WTC11 (cell line): ENCODE measurements around the gene PCAT6. TPM values are rescaled to one million over a fixed set of nuclear protein-coding genes. Genes with fewer than 3 reads are reported as not detected.
"Not testable (repeated sequence)": the region's sequence is repeated elsewhere in the genome, so short reads cannot be mapped to it uniquely, and the experiment has no call there.

Experiments used
- ATAC-seq: fragments of 200-7000 bp; cut with Tn5 transposase; 2 replicates; pipeline ENCODE4 v1.10.0; 2021; ENCODE audit warnings: mild to moderate bottlenecking, moderate library complexity
- CTCF ChIA-PET: fragments of 300-600 bp; sonication (Branson Sonifier 250); formaldehyde crosslinking; loops from one replicate; lab custom pipeline; 2021; ENCODE audit warnings: antibody characterized with exemption; lab: Charles Lee
- POLR2A ChIA-PET: fragments of 350-600 bp; sonication (Branson Sonifier 250); formaldehyde crosslinking; loops from one replicate; lab custom pipeline; 2021; ENCODE audit warnings: antibody characterized with exemption; lab: Charles Lee
- DNase-seq: peaks from one replicate; pipeline ENCODE4 v3.0.0; 2021; ENCODE audit warnings: low spot score
- H3K27ac Mint-ChIP-seq: 2 replicates; pipeline ENCODE4 v1.8.0; 2021; ENCODE audit warnings: mixed read lengths
- H3K27me3 Mint-ChIP-seq: 2 replicates; pipeline ENCODE4 v1.8.0; 2021; ENCODE audit warnings: low read depth, mild to moderate bottlenecking, moderate library complexity, mixed read lengths
- H3K36me3 Mint-ChIP-seq: 2 replicates; pipeline ENCODE4 v1.8.0; 2021; ENCODE audit warnings: mixed read lengths
- H3K4me1 Mint-ChIP-seq: 2 replicates; pipeline ENCODE4 v1.8.0; 2022; ENCODE audit warnings: mixed read lengths
- H3K4me3 Mint-ChIP-seq: 2 replicates; pipeline ENCODE4 v1.8.0; 2021; ENCODE audit warnings: mild to moderate bottlenecking, moderate library complexity, mixed read lengths
- H3K9me3 Mint-ChIP-seq: 2 replicates; pipeline ENCODE4 v1.8.0; 2021; ENCODE audit warnings: mixed read lengths
- CBFB ChIP-seq: sonication (generic); formaldehyde crosslinking; IDR thresholded peaks from 2 replicates; pipeline ENCODE4 v1.8.1; 2022; ENCODE audit warnings: mild to moderate bottlenecking, low read depth, missing genetic modification reagents
- E2F1 ChIP-seq: sonication (generic); formaldehyde crosslinking; IDR thresholded peaks from 2 replicates; pipeline ENCODE4 v1.8.0; 2022; ENCODE audit warnings: mild to moderate bottlenecking, missing genetic modification reagents
- ERG ChIP-seq: fragments of 250-450 bp; sonication (Bioruptor Pico); IDR thresholded peaks from 2 replicates; pipeline ENCODE4 v1.8.0; 2021; ENCODE audit warnings: mild to moderate bottlenecking
- ETV6 ChIP-seq: sonication (generic); formaldehyde crosslinking; IDR thresholded peaks from 2 replicates; pipeline ENCODE4 v1.8.1; 2022; ENCODE audit warnings: mild to moderate bottlenecking, missing genetic modification reagents
- FOXJ3 ChIP-seq: sonication (generic); formaldehyde crosslinking; IDR thresholded peaks from 2 replicates; pipeline ENCODE4 v1.9.0; 2021; ENCODE audit warnings: missing genetic modification reagents, mild to moderate bottlenecking, borderline replicate concordance
- FOXK1 ChIP-seq: sonication (generic); formaldehyde crosslinking; IDR thresholded peaks from 2 replicates; pipeline ENCODE4 v1.8.0; 2022; ENCODE audit warnings: mild to moderate bottlenecking, moderate library complexity, missing genetic modification reagents
- MYBL2 ChIP-seq: sonication (generic); formaldehyde crosslinking; IDR thresholded peaks from 2 replicates; pipeline ENCODE4 v1.8.1; 2023; ENCODE audit warnings: mild to moderate bottlenecking, moderate library complexity, missing genetic modification reagents
- NFYB ChIP-seq: sonication (generic); formaldehyde crosslinking; conservative IDR thresholded peaks from 2 replicates; pipeline ENCODE4 v1.8.0; 2022; ENCODE audit warnings: low read depth, missing genetic modification reagents
- OVOL2 ChIP-seq: fragments of 250-450 bp; sonication (Bioruptor Pico); IDR thresholded peaks from 2 replicates; pipeline ENCODE4 v1.9.0; 2021; ENCODE audit warnings: mild to moderate bottlenecking, borderline replicate concordance
- PRDM15 ChIP-seq: sonication (generic); formaldehyde crosslinking; IDR thresholded peaks from 2 replicates; pipeline ENCODE4 v1.8.0; 2022; ENCODE audit warnings: missing genetic modification reagents
- SOX15 ChIP-seq: fragments of 250-450 bp; sonication (Bioruptor Pico); IDR thresholded peaks from 2 replicates; pipeline ENCODE4 v1.9.0; 2021; ENCODE audit warnings: mild to moderate bottlenecking
- STAT6 ChIP-seq: sonication (generic); formaldehyde crosslinking; conservative IDR thresholded peaks from 2 replicates; pipeline ENCODE4 v1.8.1; 2023; ENCODE audit warnings: mild to moderate bottlenecking, low read depth, missing genetic modification reagents, moderate library complexity
- TEAD1 ChIP-seq: sonication (generic); formaldehyde crosslinking; IDR thresholded peaks from 2 replicates; pipeline ENCODE4 v1.8.0; 2022; ENCODE audit warnings: mild to moderate bottlenecking, missing genetic modification reagents
- ZMAT4 ChIP-seq: fragments of 250-450 bp; sonication (Bioruptor Pico); IDR thresholded peaks from 2 replicates; pipeline ENCODE4 v1.9.0; 2021; ENCODE audit warnings: mild to moderate bottlenecking
- ZNF121 ChIP-seq: sonication (generic); formaldehyde crosslinking; IDR thresholded peaks from 2 replicates; pipeline ENCODE4 v1.8.0; 2023; ENCODE audit warnings: missing genetic modification reagents
- ZNF281 ChIP-seq: sonication (generic); formaldehyde crosslinking; IDR thresholded peaks from 2 replicates; pipeline ENCODE4 v1.8.0; 2023; ENCODE audit warnings: mild to moderate bottlenecking, missing genetic modification reagents
- ZNF396 ChIP-seq: fragments of 250-450 bp; sonication (Bioruptor Pico); IDR thresholded peaks from 2 replicates; pipeline ENCODE4 v1.8.0; 2021; ENCODE audit warnings: mild to moderate bottlenecking, moderate library complexity, borderline replicate concordance
- ZNF416 ChIP-seq: fragments of 250-450 bp; sonication (Bioruptor Pico); IDR thresholded peaks from 2 replicates; pipeline ENCODE4 v1.9.0; 2021; ENCODE audit warnings: mild to moderate bottlenecking, inconsistent platforms
- ZNF423 ChIP-seq: fragments of 250-450 bp; sonication (Bioruptor Pico); IDR thresholded peaks from 2 replicates; pipeline ENCODE4 v2.1.2; 2022; ENCODE audit warnings: mild to moderate bottlenecking, moderate library complexity
- ZNF425 ChIP-seq: fragments of 250-450 bp; sonication (Bioruptor Pico); conservative IDR thresholded peaks from 2 replicates; pipeline ENCODE4 v1.9.0; 2021; ENCODE audit warnings: mild to moderate bottlenecking
- total RNA-seq: library from RNA; stranded (reverse); gene quantifications from 3 replicates; pipeline ENCODE4 v1.2.3, GENCODE V29; 2021

The PCAT6 gene
- total RNA-seq, 1 experiment from 2014 or later, result 11.7 TPM

- H3K4me3 Mint-ChIP-seq, result no peak overlapping the region
- DNase-seq (no peak), ATAC-seq (no peak)
- no peaks in the 10 kb centered on the region for H3K27me3 Mint-ChIP-seq
- CTCF ChIA-PET, result interaction anchor here (0.5 kb wide), 1 partner anchor 133 kb away, joined by 4 read pairs; the partner anchor contains the start of gene KLHL12
- POLR2A ChIA-PET, result no interaction called here
- H3K36me3 Mint-ChIP-seq, result no peaks in the 10 kb centered on the region
- H3K27ac Mint-ChIP-seq, result peak overlapping the region; percentile 37; the same call in 1 of the 2 replicates
- peaks cover 63% of the 10 kb centered on the region for H3K4me1 Mint-ChIP-seq
- H3K9me3 Mint-ChIP-seq, result no peaks in the 10 kb centered on the region
- no peak for TF ChIP-seq STAT6
- no peak for TF ChIP-seq E2F1 (CRISPR knock-in tag)
- TF ChIP-seq ETV6 (CRISPR knock-in tag), result no peak
- TF ChIP-seq PRDM15 (CRISPR knock-in tag), result no peak
- TF ChIP-seq ZNF396 (CRISPR knock-in tag), result no peak
- TF ChIP-seq ZNF425 (CRISPR knock-in tag), result no peak
- TF ChIP-seq ZNF281 (CRISPR knock-in tag), result no peak
- no peak for TF ChIP-seq ERG (CRISPR knock-in tag)
- no peak for TF ChIP-seq TEAD1 (CRISPR knock-in tag)
- TF ChIP-seq MYBL2 (CRISPR knock-in tag), result no peak
- no peak for TF ChIP-seq FOXK1 (CRISPR knock-in tag)
- no peak for TF ChIP-seq ZNF423
- no peak for TF ChIP-seq CBFB (CRISPR knock-in tag)
- TF ChIP-seq FOXJ3 (CRISPR knock-in tag), result no peak
- no peak for TF ChIP-seq ZNF416 (CRISPR knock-in tag)
- no peak for TF ChIP-seq ZMAT4 (CRISPR knock-in tag)
- no peak for TF ChIP-seq OVOL2 (CRISPR knock-in tag)
- no peak for TF ChIP-seq NFYB
- TF ChIP-seq SOX15 (CRISPR knock-in tag), result no peak
- no peak for TF ChIP-seq ZNF121 (CRISPR knock-in tag)
Measured at GRCh38 chr1:202794051-202794740, 16.6 kb upstream of the PCAT6 start.

GRCh38 chr1:202794931-202795330 lies 15.8 kb upstream of the PCAT6 start:
- H3K9me3 Mint-ChIP-seq, H3K27ac Mint-ChIP-seq, H3K27me3 Mint-ChIP-seq, H3K36me3 Mint-ChIP-seq, ATAC-seq, DNase-seq, H3K4me3 Mint-ChIP-seq: not testable (repeated sequence)
- ChIA-PET CTCF (interaction anchor here (0.5 kb wide), 1 partner anchor 132 kb away, joined by 4 read pairs; the partner anchor contains the start of gene KLHL12), POLR2A (interaction anchor here (0.6 kb wide), 1 partner anchor 90 kb away, joined by 4 read pairs; no protein-coding TSS in a partner anchor)
- H3K4me1 Mint-ChIP-seq, result peaks cover 58% of the 10 kb centered on the region
